ENCODE data around the gene SMC3. TPM values are rescaled to one million over a fixed set of nuclear protein-coding genes. Genes with fewer than 3 reads are reported as not detected.

Gene SMC3
- total and polyA plus RNA-seq, 7 donors = 15.3 to 25.3 (median 19.2) TPM

DNA sequence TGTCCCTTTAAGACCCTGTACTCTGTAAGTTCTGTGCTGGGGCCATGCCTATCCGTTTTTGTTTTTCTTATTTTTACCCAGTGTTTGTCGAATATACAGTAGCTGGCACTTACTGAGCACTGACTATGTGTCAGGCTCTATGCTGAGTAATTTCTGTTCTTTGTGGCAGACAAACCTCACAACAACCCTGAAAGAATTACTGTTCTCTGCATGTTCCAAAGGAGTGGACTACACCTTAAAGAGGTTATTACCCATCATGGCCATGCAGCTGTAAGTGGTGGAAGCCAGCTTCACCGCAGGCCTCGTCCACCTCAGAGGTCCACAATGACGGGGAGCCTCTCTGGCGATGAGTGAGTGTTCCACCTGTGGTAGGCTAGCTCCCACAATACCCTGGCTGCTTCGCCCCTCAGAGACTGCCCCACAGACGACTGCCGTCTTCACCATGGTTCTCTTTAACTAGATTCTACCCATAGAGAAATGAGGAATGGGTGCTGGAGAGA, 46.6 kb downstream of the SMC3 start:
- DNase-seq (no peak), ATAC-seq (no peak)
- Histone ChIP-seq H3K4me1 (peaks cover 19% of the 10 kb centered on the region), H3K27me3 (ENCODE audit: insufficient read depth in 3 of 3, low read length in 2 of 3) (no peaks in the 10 kb centered on the region), H3K27ac (no peak overlapping the region), H3K4me3 (no peak overlapping the region), H3K9me3 (no peaks in the 10 kb centered on the region), H3K36me3 (ENCODE audit: insufficient read depth in 1 of 2, low read depth in 1 of 2) (no peaks in the 10 kb centered on the region)
- intact Hi-C loops (cut with DNase I) = loop anchor here (5.0 to 10.0 kb wide), 4 partner anchors 63 to 281 kb away; no protein-coding TSS in a partner anchor
- whole genome bisulfite sequencing, 3 donors = 88 to 94% (median 89%) methylated on average over 9 of the region's 9 CpGs
- TF ChIP-seq CTCF (IDR thresholded peaks at IDR 0.05) = no peak

GRCh38 chr10:110615057-110615747, 47.7 kb downstream of the SMC3 start:
- DNase-seq (no peak), ATAC-seq (peak in 1 of 4 donors; percentile 11)
- Histone ChIP-seq H3K4me3 (no peak overlapping the region), H3K27ac (no peak overlapping the region), H3K9me3 (no peaks in the 10 kb centered on the region), H3K4me1 (peaks cover 9% of the 10 kb centered on the region), H3K36me3 (ENCODE audit: insufficient read depth in 1 of 2, low read depth in 1 of 2) (no peaks in the 10 kb centered on the region), H3K27me3 (ENCODE audit: insufficient read depth in 3 of 3, low read length in 2 of 3) (no peaks in the 10 kb centered on the region)
- no peak for TF ChIP-seq CTCF (IDR thresholded peaks at IDR 0.05)
- intact Hi-C loops (cut with DNase I) = loop anchor here (10.0 kb wide), 1 partner anchor 280 kb away; no protein-coding TSS in a partner anchor
- 81 to 86% (median 81%) methylated on average over 2 of the region's 2 CpGs for WGBS, 3 donors

- intact Hi-C loops (cut with DNase I) = loop anchor here (10.0 kb wide), 1 partner anchor 278 kb away; no protein-coding TSS in a partner anchor
- WGBS, 3 donors = 97 to 99% (median 99%) methylated on average over 5 of the region's 5 CpGs
- H3K27ac ChIP-seq = no peak overlapping the region
- TF ChIP-seq CTCF (IDR thresholded peaks at IDR 0.05) = no peak
- no peak overlapping the region for H3K4me3 ChIP-seq
- H3K9me3 ChIP-seq = peaks cover 3% of the 10 kb centered on the region
- peaks cover 9% of the 10 kb centered on the region for H3K4me1 ChIP-seq
- no peaks in the 10 kb centered on the region for H3K27me3 ChIP-seq (ENCODE audit: insufficient read depth in 3 of 3, low read length in 2 of 3)
- ATAC-seq = no peak
- no peak for DNase-seq
- no peaks in the 10 kb centered on the region for H3K36me3 ChIP-seq (ENCODE audit: insufficient read depth in 1 of 2, low read depth in 1 of 2)
Observed at GRCh38 chr10:110616493-110617033, 49.1 kb downstream of the SMC3 start.

GRCh38 chr10:110617425-110618229, 50.1 kb downstream of the SMC3 start:
- Histone ChIP-seq H3K27ac (no peak overlapping the region), H3K27me3 (ENCODE audit: insufficient read depth in 3 of 3, low read length in 2 of 3) (no peaks in the 10 kb centered on the region), H3K4me1 (peaks cover 9% of the 10 kb centered on the region), H3K4me3 (no peak overlapping the region), H3K9me3 (peaks cover 3% of the 10 kb centered on the region), H3K36me3 (ENCODE audit: insufficient read depth in 1 of 2, low read depth in 1 of 2) (no peaks in the 10 kb centered on the region)
- WGBS, 3 donors = 90 to 95% (median 93%) methylated on average over 7 of the region's 7 CpGs
- no peak for TF ChIP-seq CTCF (IDR thresholded peaks at IDR 0.05)
- DNase-seq (no peak), ATAC-seq (peak in 2 of 4 donors; percentile 22 to 28)
- intact Hi-C loops (cut with DNase I) = loop anchor here (10.0 kb wide), 1 partner anchor 277 kb away; no protein-coding TSS in a partner anchor

Measured in psoas muscle (tissue), 8 donors.